ENCODE results near the gene SMARCA1.

GRCh38 chrX:129449148-129449547 lies 74.1 kb downstream of the SMARCA1 start:
- TF ChIP-seq CTCF (CRISPR knock-in tag; IDR thresholded peaks at IDR 0.05) (no peak), ZNF496 (CRISPR knock-in tag; IDR thresholded peaks at IDR 0.05; ENCODE audit: insufficient replicate concordance) (no peak), PCBP1 (IDR thresholded peaks at IDR 0.05; ENCODE audit: borderline replicate concordance, low read depth, low read length) (no peak), MAX (IDR thresholded peaks at IDR 0.05) (no peak), NFE2L1 (CRISPR knock-in tag; IDR thresholded peaks at IDR 0.05; ENCODE audit: borderline replicate concordance) (no peak), PHF20 (CRISPR knock-in tag; IDR thresholded peaks at IDR 0.05) (no peak), TCF12 (IDR thresholded peaks at IDR 0.05) (no peak), TCF12 (CRISPR knock-in tag; IDR thresholded peaks at IDR 0.05) (no peak)
